NCI-H748 treated with DMSO at 0.1 percent for 48 hours (cell line): ENCODE measurements around the gene RBM4.
A peak's percentile ranks its signal among the peaks of the same experiment; 100 is the strongest.
"Not testable (repeated sequence)": the region's sequence is repeated elsewhere in the genome, so short reads cannot be mapped to it uniquely, and the experiment has no call there.

ENCODE experiments used
- DNase-seq: peaks from one replicate; lab custom pipeline; 2025; lab: John Stamatoyannopoulos, UW

Gene RBM4

GRCh38 chr11:66616379-66617154 is 21.9 kb upstream of the RBM4 start, which contains the start of gene RBM14:
TSS of gene RBM14 (plus strand) at chr11:66616630. CDS start at chr11:66616721, 91 bp downstream.
- DNase-seq, result peak; percentile 94

GRCh38 chr11:66617155-66617834 is 21.2 kb upstream of the RBM4 start:
- DNase-seq, result no peak

- DNase-seq, result no peak
Measured at GRCh38 chr11:66619080-66619554, 19.4 kb upstream of the RBM4 start.

DNA sequence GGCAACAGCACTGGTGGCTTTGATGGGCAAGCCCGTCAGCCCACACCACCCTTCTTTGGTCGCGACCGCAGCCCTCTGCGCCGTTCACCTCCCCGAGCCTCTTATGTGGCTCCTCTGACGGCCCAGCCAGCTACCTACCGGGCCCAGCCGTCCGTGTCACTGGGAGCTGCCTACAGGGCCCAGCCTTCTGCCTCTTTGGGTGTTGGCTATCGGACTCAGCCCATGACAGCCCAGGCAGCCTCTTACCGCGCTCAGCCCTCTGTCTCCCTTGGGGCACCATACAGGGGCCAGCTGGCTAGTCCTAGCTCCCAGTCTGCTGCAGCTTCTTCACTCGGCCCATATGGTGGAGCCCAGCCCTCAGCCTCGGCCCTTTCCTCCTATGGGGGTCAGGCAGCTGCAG is 14.1 kb upstream of the RBM4 start:
- DNase-seq, result no peak

DNA sequence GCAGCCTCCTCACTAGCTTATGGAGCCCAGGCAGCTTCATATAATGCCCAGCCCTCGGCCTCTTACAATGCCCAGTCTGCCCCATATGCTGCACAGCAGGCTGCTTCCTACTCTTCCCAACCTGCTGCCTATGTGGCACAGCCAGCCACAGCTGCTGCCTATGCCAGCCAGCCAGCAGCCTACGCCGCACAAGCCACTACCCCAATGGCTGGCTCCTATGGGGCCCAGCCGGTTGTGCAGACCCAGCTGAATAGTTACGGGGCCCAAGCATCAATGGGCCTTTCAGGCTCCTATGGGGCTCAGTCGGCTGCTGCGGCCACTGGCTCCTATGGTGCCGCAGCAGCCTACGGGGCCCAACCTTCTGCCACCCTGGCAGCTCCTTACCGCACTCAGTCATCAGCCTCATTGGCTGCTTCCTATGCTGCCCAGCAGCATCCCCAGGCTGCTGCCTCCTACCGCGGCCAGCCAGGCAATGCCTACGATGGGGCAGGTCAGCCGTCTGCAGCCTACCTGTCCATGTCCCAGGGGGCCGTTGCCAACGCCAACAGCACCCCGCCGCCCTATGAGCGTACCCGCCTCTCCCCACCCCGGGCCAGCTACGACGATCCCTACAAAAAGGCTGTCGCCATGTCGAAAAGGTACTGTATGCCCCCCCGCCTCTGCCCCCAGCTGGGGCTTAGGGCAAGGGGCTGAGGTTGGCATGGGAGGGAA is 13.3 kb upstream of the RBM4 start:
- DNase-seq, result no peak

DNA sequence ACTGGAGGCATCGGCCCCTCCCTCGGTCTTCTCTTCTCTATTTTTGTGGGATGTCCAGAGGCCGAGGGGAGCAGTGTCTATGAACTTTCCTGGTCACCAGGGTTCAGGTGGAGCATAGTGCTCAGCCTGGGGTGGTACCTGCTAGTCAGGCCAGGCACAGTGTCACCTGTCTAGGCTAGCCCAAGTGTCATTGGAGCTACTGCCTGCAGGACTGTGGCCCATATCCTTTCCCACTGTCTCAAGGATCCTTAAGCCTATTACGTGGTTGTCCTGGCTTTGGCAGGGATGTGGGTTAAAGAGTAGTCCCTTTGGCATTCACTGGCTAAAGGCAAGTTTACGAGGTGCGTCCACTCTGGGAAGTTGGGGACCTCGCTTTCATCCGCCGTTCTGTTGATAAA is 12.8 kb upstream of the RBM4 start:
- DNase-seq, result no peak

GRCh38 chr11:66626382-66626781 is 12.1 kb upstream of the RBM4 start:
- no peak for DNase-seq

DNA sequence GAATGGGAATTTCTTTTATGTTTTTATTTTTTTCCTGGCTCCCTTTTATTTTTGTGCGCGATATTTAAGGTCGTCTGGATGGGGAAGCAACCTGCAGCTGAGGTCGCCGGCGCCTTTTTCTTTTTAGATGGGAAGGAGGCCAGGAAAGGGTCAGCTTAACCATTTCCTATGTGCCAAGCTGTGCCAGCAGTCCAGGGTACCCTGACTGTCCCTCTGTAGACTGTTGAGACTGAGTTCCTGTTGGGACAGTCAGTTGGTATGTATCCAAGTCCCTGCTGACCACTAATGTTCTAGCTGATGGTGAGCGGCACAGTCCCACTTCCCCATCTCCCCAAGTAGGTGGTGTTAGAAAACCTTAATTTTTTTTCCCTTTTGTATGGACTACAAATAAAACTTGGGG is 11.6 kb upstream of the RBM4 start:
- DNase-seq, result no peak

GRCh38 chr11:66628061-66628603 is 10.4 kb upstream of the RBM4 start:
- no peak for DNase-seq

GRCh38 chr11:66629356-66629755 is 9.1 kb upstream of the RBM4 start:
- no peak for DNase-seq

DNA sequence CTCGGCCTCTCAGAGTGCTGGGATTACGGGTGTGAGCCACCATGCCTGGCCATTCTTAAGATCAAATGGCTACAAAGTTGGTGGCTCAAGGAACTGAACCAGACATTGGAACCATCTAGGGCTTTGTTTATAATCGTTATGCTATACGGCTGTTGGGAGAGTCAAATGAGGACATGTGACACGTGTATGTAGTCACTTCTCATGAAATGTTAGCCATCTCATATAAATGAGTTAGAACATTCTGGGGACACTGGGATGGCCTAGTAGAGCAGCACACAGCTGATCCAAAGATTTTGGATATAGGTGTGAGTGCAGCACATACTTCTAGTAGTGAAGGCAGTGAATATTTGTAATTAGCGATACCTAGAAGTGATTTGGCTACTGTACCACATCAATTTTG is 6.6 kb upstream of the RBM4 start:
- DNase-seq, result no peak

GRCh38 chr11:66632952-66633351 is 5.6 kb upstream of the RBM4 start:
- DNase-seq, result no peak

- no peak for DNase-seq
Measured at GRCh38 chr11:66636411-66636810, 2.1 kb upstream of the RBM4 start.

GRCh38 chr11:66637557-66638176 is 836 bp upstream of the RBM4 start:
- no peak for DNase-seq

GRCh38 chr11:66639066-66639813 is 737 bp downstream of the RBM4 start:
- DNase-seq, result no peak

DNA sequence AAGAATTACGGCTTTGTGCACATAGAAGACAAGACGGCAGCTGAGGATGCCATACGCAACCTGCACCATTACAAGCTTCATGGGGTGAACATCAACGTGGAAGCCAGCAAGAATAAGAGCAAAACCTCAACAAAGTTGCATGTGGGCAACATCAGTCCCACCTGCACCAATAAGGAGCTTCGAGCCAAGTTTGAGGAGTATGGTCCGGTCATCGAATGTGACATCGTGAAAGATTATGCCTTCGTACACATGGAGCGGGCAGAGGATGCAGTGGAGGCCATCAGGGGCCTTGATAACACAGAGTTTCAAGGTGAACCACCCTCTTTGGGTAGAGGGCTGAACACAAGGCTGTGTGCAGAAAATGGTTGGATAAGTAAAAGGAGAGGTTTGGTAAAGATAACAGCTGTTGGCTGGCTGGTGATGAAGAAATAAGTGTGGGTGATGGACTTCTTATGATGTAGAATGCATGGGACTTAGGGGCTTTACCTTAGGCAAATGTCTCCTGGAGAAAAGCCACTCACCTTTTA is 1.4 kb downstream of the RBM4 start:
- not testable (repeated sequence) for DNase-seq

- no peak for DNase-seq
Measured at GRCh38 chr11:66641834-66642233, 3.3 kb downstream of the RBM4 start.

DNA sequence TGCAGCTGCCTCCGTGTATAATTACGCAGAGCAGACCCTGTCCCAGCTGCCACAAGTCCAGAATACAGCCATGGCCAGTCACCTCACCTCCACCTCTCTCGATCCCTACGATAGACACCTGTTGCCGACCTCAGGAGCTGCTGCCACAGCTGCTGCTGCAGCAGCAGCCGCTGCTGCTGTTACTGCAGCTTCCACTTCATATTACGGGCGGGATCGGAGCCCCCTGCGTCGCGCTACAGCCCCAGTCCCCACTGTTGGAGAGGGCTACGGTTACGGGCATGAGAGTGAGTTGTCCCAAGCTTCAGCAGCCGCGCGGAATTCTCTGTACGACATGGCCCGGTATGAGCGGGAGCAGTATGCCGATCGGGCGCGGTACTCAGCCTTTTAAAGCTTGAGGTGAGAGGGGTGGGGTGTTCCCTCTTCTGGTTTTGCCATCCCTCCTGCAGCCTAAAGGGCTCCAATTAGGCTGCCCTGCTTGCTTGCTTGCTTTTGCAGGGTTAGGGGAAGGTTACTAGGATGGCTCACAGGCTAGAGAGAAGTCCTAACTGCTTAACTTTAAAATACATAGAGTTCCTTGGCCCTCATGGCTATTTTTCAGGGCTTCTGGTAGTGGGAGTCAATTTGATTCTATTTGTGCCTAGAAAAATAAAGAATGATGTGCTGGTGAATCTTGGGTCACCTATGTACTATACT is 5.4 kb downstream of the RBM4 start:
- no peak for DNase-seq

DNA sequence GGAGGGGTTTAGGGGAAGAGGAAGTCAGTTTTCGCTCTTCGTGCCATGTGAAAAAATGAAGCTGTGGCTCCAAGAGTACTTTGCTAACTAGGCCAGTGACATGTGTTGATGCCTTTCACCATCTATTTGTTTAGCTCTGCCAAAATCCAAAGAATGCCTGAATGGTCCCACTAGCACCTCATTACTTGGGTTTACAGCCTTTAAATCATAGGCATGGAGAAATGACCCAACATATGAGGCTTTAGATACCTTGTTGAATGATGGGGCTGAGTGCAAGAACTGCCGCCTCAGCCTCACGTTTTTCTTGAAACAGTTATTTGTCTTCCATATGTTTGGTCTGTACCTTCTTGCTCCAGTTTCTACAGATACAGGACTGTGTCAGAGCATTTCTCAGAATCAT is 8.3 kb downstream of the RBM4 start:
- DNase-seq, result no peak

DNA sequence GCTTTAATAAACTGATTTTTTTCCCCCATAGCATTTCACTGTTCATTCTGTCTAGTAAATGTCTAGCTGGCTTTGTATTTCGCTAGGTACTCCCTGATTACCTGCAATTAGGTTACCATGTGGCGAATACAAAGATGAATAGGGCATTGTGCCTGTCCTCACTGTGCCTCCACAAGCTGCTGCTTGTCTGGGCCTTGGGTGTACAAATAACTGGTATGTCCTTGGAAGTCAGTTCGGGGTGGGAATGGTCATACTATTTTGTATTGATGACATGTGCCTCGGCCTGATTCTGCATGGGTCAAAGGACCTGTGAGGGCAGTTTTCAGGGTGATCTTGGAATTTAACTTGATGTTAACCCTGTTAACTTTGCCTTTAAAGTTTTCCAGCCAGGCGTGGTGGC is 11.4 kb downstream of the RBM4 start:
- DNase-seq, result no peak
